GM18502 (cell line): ENCODE results near the gene FKBP15.
"Not testable (repeated sequence)": the region's sequence is repeated elsewhere in the genome, so short reads cannot be mapped to it uniquely, and the experiment has no call there.

ENCODE experiments used
- ATAC-seq: cut with Tn5 transposase; IDR thresholded peaks from one replicate; pipeline ENCODE4 v1.9.1; 2021; ENCODE audit warnings: mild to moderate bottlenecking; ENCODE audit not compliant: unreplicated experiment, poor library complexity

FKBP15 gene

GRCh38 chr9:113221003-113221799 is at the start of gene FKBP15, which contains the start of gene SLC31A1:
FKBP15 (minus strand) TSS chr9:113221277; CDS start chr9:113221243, 34 bp downstream.
SLC31A1 (plus strand) TSS chr9:113221544; CDS start chr9:113256149, 34,605 bp downstream.
- ATAC-seq, result peak; percentile 89

- no peak for ATAC-seq
Observed at GRCh38 chr9:113269871-113270270, 48.8 kb upstream of the FKBP15 start.

- ATAC-seq, result no peak
Observed at GRCh38 chr9:113269355-113269754, 48.3 kb upstream of the FKBP15 start.

GRCh38 chr9:113267911-113268566 is 47.0 kb upstream of the FKBP15 start:
- no peak for ATAC-seq

GRCh38 chr9:113266174-113266573 is 45.1 kb upstream of the FKBP15 start:
- ATAC-seq, result no peak

GRCh38 chr9:113261917-113262671 is 41.0 kb upstream of the FKBP15 start:
- no peak for ATAC-seq

GRCh38 chr9:113258282-113258681 is 37.2 kb upstream of the FKBP15 start:
- no peak for ATAC-seq

GRCh38 chr9:113257863-113258262 is 36.8 kb upstream of the FKBP15 start:
- no peak for ATAC-seq

GRCh38 chr9:113255438-113255837 is 34.4 kb upstream of the FKBP15 start:
- no peak for ATAC-seq

GRCh38 chr9:113254991-113255390 is 33.9 kb upstream of the FKBP15 start:
- ATAC-seq, result no peak

- no peak for ATAC-seq
Observed at GRCh38 chr9:113250807-113251206, 29.7 kb upstream of the FKBP15 start.

- ATAC-seq, result not testable (repeated sequence)
Observed at GRCh38 chr9:113249661-113250060, 28.6 kb upstream of the FKBP15 start.

- ATAC-seq, result no peak
Observed at GRCh38 chr9:113247640-113248039, 26.6 kb upstream of the FKBP15 start.

- no peak for ATAC-seq
Observed at GRCh38 chr9:113246928-113247327, 25.9 kb upstream of the FKBP15 start.

GRCh38 chr9:113245894-113246293 is 24.8 kb upstream of the FKBP15 start:
- ATAC-seq, result no peak

GRCh38 chr9:113244556-113244955 is 23.5 kb upstream of the FKBP15 start:
- no peak for ATAC-seq

GRCh38 chr9:113241161-113241560 is 20.1 kb upstream of the FKBP15 start:
- ATAC-seq, result no peak

GRCh38 chr9:113238859-113239232 is 17.8 kb upstream of the FKBP15 start:
- ATAC-seq, result no peak

- no peak for ATAC-seq
Observed at GRCh38 chr9:113238202-113238858, 17.3 kb upstream of the FKBP15 start.

GRCh38 chr9:113237026-113237425 is 15.9 kb upstream of the FKBP15 start:
- ATAC-seq, result no peak
